ENCODE data around the gene RANBP17. TPM values are rescaled to one million over a fixed set of nuclear protein-coding genes. Genes with fewer than 3 reads are reported as not detected.

RANBP17 gene
- total and polyA plus RNA-seq, 2 experiments from 2014 or later: 43.8 to 53.1 TPM

GRCh38 chr5:171285465-171285864 is 423.6 kb downstream of the RANBP17 start (continued):
- TF ChIP-seq ZNF331 (CRISPR knock-in tag; IDR thresholded peaks at IDR 0.05; ENCODE audit: low read depth): no peak
- no peak for TF ChIP-seq EZH2 (IDR thresholded peaks at IDR 0.05; ENCODE audit: low read depth, unreplicated experiment)
- no peak for TF ChIP-seq NANOG (IDR thresholded peaks at IDR 0.05; ENCODE audit: borderline replicate concordance)
- no peak for TF ChIP-seq JUNB (IDR thresholded peaks at IDR 0.05; ENCODE audit: unreplicated experiment)
- no peak for TF ChIP-seq CREB1 (CRISPR knock-in tag; IDR thresholded peaks at IDR 0.05; ENCODE audit: low read depth)
- TF ChIP-seq ZNF114 (CRISPR knock-in tag; IDR thresholded peaks at IDR 0.05): no peak
- no peak for TF ChIP-seq STAT1 (IDR thresholded peaks at IDR 0.05; ENCODE audit: unreplicated experiment)
- no peak for TF ChIP-seq POLR2AphosphoS5 (IDR thresholded peaks at IDR 0.05; ENCODE audit: low read depth)
- no peak for TF ChIP-seq REST (IDR thresholded peaks at IDR 0.05; ENCODE audit: unreplicated experiment)

- no peaks in the 10 kb centered on the region for H3F3A ChIP-seq (replicated peaks; ENCODE audit: low read depth)
- no peaks in the 10 kb centered on the region for H4K20me1 ChIP-seq (replicated peaks; ENCODE audit: insufficient read depth)
- no peaks in the 10 kb centered on the region for H3K79me2 ChIP-seq (replicated peaks; ENCODE audit: insufficient read depth)
- H3K27ac Mint-ChIP-seq: no peak overlapping the region
- H2AFZ ChIP-seq: no peak overlapping the region
- peaks cover under 1% of the 10 kb centered on the region; the same call in 1 of the 3 replicates for H3K4me1 Mint-ChIP-seq
- no peak overlapping the region for H3K27ac ChIP-seq (ENCODE audit: low read depth)
- no peak for DNase-seq (ENCODE audit: low spot score)
- ATAC-seq: no peak
- H3K4me3 Mint-ChIP-seq: no peak overlapping the region
- H3K36me3 ChIP-seq (ENCODE audit: insufficient read depth): no peaks in the 10 kb centered on the region
- no peaks in the 10 kb centered on the region for H3K9me2 ChIP-seq (ENCODE audit: insufficient read depth)
- no peak overlapping the region for H3K4me2 ChIP-seq
- H3K27me3 ChIP-seq (ENCODE audit: insufficient read depth): no peaks in the 10 kb centered on the region
- no peaks in the 10 kb centered on the region for H3K27me3 Mint-ChIP-seq (ENCODE audit: insufficient read depth, low read depth, poor library complexity)
- H3K4me1 ChIP-seq (ENCODE audit: insufficient read depth): no peaks in the 10 kb centered on the region
- no peak overlapping the region for H3K4me3 ChIP-seq
- H3K9me3 Mint-ChIP-seq: no peaks in the 10 kb centered on the region
- H3K36me3 Mint-ChIP-seq (ENCODE audit: low read depth): no peaks in the 10 kb centered on the region
- TF ChIP-seq ETS1 (IDR thresholded peaks at IDR 0.05): no peak
Measured at GRCh38 chr5:171288066-171288465, 426.2 kb downstream of the RANBP17 start.

- Mint-ChIP-seq H3K4me3 (no peak overlapping the region), H3K27me3 (ENCODE audit: insufficient read depth, low read depth, poor library complexity) (no peaks in the 10 kb centered on the region)
- no peak overlapping the region for H3K27ac ChIP-seq (ENCODE audit: low read depth)
- TF ChIP-seq EZH2 (IDR thresholded peaks at IDR 0.05; ENCODE audit: low read depth, unreplicated experiment) (no peak), POLR2AphosphoS5 (IDR thresholded peaks at IDR 0.05; ENCODE audit: low read depth) (no peak), STAT1 (IDR thresholded peaks at IDR 0.05; ENCODE audit: unreplicated experiment) (no peak), ZNF331 (CRISPR knock-in tag; IDR thresholded peaks at IDR 0.05; ENCODE audit: low read depth) (no peak), ZNF114 (CRISPR knock-in tag; IDR thresholded peaks at IDR 0.05) (no peak), ETS1 (IDR thresholded peaks at IDR 0.05) (no peak), CREB1 (CRISPR knock-in tag; IDR thresholded peaks at IDR 0.05; ENCODE audit: low read depth) (no peak), EZH2phosphoT487 (IDR thresholded peaks at IDR 0.05; ENCODE audit: unreplicated experiment) (no peak), REST (IDR thresholded peaks at IDR 0.05; ENCODE audit: unreplicated experiment) (no peak)
Measured at GRCh38 chr5:171291371-171291770, 429.6 kb downstream of the RANBP17 start.

More at GRCh38 chr5:171291371-171291770, 429.6 kb downstream of the RANBP17 start:
- no peaks in the 10 kb centered on the region for H4K20me1 ChIP-seq (replicated peaks; ENCODE audit: insufficient read depth)
- ATAC-seq: no peak
- H2AFZ ChIP-seq: no peak overlapping the region
- Mint-ChIP-seq H3K9me3 (no peaks in the 10 kb centered on the region), H3K27ac (no peak overlapping the region), H3K36me3 (ENCODE audit: low read depth) (no peaks in the 10 kb centered on the region), H3K4me1 (peaks cover 2% of the 10 kb centered on the region; the same call in 2 of the 3 replicates)
- no peak for DNase-seq (ENCODE audit: low spot score)
- H3K9me2 ChIP-seq (ENCODE audit: insufficient read depth): no peaks in the 10 kb centered on the region
- H3K36me3 ChIP-seq (ENCODE audit: insufficient read depth): no peaks in the 10 kb centered on the region
- H3K4me1 ChIP-seq (ENCODE audit: insufficient read depth): no peaks in the 10 kb centered on the region
- H3K4me3 ChIP-seq: no peak overlapping the region
- no peak overlapping the region for H3K4me2 ChIP-seq
- H3F3A ChIP-seq (replicated peaks; ENCODE audit: low read depth): no peaks in the 10 kb centered on the region
- H3K27me3 ChIP-seq (ENCODE audit: insufficient read depth): no peaks in the 10 kb centered on the region
- H3K79me2 ChIP-seq (replicated peaks; ENCODE audit: insufficient read depth): no peaks in the 10 kb centered on the region

Data from GM23338 (cell line).